Fibroblast of skin of abdomen (primary cell): Measurements from ENCODE around the gene NHSL2.

Experiments
- DNase-seq: peaks from one replicate; pipeline ENCODE4 v3.0.0-alpha.2; 2013

Gene NHSL2

DNA sequence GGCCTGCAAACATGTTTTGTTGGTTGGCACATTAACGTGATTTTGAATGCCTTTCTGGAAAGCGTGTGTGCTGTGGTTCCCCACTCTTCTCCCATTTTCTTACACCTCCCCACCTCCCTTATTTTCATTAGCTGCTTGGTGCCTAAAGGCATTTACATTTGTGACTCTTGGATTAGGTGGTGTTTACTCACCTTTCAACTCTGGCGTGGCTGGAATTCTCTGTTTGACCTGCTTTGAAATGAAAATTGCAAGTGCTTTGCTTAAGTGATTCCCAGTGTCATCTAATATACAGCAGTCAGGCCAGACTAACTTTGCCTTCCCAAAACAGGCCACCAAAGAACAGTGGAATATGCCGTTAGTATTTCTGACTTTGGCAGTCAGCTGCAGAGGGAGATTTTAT lies 80.5 kb downstream of the NHSL2 start:
- DNase-seq: no peak

DNA sequence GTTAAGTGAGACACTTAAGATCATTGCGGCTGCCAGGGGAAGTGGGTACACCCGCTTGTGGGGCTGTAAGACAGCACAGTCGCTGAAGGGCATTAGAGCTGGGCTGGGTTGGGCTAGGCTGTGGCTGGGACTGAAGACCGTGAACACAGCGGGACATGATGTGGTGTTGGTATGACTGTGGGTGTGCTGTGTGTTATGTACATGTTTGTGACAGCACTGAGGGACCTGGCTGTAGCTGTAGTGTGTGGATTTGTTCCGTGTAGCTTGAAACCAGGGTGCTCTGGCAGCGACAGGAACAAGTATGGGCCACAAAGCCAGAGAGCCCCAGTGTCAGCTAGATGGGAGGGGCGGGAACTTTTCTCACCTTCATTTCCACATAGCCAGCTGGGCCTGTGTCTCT lies 82.1 kb downstream of the NHSL2 start:
- DNase-seq: no peak

DNA sequence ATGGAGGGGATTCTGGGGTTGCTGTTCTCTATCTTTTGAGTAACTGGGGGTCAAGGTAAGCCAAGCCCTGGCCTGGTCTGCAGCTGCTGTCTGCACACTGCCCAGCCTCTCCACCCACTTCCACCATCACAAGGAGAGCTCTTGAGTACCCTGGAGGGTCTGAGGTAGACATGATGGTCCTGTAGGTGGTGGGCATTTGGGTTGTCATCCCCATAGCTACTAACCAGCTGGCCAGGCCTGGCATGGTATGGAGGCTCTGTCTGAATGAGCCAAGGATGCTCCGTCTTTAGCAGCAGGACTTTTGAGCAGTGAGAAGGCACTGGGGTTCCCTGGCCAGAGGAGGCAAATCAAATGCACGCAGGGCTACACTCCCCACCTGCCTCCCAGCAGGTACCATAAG lies 82.7 kb downstream of the NHSL2 start:
- DNase-seq: no peak

DNA sequence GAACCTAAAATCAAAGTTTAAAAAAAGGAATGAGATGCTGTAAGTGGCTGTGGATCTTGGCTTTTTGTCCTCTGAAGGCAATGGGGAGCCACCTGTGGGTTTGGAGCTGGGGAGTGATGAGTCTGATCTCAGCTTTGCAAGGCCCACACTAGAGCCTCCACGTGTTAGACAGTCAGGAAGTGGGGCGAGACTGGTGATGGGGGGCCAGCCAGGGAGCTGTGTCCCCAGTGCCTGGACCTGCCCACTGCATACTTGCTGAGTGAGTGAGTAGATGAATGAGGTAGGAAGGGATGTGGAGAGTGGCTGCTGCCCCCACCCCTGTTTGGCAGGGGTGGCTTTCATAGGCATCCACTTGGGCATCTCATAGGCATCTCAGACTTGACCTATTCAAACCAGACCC lies 84.0 kb downstream of the NHSL2 start:
- DNase-seq: peak; percentile 41

DNA sequence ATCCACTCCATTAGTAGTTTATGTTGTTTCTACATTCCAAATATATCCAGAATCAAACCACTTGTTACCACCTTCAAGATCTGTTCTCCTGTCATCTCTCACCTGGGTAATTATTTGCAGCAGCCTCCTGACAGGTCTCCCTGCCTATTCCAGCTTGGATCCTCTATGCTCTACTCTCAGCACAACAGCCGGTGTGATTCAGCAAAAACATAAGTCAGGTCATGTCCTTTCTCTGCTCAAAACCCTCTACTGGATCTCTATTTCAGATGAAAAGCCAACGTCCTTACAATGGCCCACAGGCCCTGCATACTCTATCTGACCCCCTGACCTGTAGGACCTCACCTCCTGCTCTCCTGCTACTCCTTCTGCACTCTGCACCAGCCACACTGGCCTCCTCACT lies 84.5 kb downstream of the NHSL2 start:
- no peak for DNase-seq

DNA sequence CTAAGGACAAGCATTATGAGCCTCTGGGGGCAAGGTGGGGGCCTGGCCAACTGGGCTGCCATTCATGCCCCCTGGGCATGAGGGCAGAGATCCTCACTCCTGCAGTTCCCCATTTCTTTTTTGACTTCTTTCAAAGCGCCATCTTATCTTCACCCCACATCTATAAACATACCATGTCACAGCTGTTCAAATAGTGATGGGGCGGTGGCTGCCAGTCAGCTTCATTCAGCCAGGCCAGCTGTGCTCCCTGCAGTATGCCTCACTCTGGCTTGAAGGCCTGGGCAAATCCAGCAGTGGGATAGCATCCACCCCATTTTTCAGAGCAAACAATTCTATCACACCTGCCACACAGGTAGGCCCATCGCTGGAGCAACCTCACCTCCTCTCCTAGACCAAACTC lies 85.5 kb downstream of the NHSL2 start:
- DNase-seq: no peak

DNA sequence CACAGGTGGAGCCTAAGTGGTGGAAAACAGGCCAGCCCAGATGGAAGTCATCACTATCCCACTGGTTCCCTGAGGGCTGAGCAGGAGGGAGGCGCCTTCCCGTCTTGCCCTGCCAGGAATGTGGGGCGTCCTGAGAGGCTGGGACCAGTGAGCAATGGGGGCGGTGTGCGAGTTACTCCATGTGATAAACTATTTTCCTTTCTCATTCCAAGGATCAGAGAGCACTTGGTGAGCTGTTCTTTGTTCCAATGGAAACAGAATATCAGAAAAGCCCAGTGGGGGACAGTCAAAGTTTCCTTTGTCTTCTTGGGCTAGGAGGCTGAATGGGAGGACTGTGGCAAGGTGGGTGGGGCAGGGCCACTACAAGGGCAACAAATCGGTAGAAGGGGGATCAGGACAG lies 86.2 kb downstream of the NHSL2 start:
- DNase-seq: peak; percentile 49

DNA sequence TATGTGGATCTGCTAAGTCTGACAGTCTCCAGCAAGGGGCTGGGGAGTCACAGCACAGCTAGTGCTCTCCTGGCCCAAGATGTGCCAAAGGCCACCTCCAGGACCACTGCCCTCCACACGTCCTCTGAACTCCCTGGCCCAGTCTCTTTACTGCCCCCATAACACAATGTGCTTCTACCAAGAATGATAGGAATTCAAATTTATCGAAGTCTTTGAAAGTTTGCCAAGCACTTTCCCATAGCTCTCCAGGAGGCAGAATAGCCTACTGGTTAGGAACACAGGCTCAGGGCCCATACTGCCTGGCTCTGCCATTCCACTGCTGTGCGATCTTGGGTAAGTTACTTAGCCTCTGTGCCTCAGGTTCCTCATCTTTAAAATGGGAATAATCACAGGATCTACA lies 86.7 kb downstream of the NHSL2 start:
- DNase-seq: peak; percentile 36

DNA sequence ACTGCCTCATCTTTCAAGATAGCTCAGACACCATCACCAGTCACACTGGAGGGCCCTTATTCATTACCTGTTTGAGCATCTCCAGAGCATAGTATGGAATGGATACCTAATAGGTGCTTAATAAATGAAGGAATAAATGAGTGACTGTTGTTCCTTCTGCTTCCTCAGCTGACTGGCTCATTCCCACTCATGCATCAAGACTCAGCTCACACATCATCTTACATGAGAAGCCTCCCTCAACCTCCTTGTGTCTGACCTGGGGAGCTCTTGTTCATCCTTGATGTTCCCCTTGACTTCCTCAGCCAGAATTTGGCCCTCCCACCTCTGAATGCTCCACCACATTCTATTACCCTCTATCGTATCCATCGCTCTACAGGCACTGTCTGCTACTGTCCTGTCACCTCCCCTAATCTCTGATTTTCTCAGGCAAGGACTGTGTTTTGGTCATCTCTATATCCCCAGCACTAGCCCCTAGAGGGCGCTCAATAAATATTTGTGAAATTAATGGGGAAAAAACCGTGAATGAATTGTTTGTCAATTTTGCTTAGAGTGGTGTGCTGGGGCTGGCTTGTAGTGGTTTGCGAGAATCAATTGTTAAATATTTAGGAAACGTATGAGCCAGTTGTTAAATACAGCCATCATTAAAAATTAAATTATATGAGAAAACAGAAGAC lies 88.3 kb downstream of the NHSL2 start:
- DNase-seq: no peak

DNA sequence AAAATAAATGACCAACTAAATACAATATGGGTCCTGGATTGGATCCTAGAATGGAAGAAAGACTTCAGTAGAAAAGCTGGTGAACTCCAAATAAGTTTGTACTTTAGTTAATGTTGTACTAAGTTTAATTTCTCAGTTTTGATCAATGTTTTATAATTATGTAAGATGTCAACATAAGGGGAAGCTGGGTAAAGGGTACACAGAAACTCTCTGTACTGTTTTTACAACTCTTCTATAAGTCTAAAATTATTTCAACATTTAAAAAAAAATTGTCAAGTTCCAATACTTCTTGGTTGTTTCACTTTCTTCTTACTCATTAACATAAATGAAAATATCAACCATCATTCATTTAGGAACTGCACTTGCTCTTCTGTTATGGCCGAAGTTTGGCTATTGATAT lies 88.9 kb downstream of the NHSL2 start:
- DNase-seq: no peak

DNA sequence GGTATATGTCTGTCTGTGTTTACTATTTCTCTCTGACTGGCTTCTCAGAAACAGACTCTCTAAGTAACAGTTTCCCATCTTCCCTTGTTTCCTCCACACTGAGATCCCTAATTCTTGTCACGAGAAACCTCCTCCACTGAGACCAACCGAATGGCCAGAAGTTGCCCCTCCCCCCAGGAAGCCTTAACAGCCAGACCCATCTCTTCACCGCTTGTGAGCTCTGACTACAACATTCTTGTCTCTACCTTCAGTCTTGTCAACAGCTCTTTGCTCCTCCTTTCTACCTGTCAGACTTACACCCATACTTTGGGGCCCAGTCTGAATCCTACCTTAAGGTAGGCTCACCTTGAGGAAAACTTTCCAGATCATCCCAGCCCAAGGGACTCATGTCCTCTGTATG lies 90.8 kb downstream of the NHSL2 start:
- DNase-seq: no peak

DNA sequence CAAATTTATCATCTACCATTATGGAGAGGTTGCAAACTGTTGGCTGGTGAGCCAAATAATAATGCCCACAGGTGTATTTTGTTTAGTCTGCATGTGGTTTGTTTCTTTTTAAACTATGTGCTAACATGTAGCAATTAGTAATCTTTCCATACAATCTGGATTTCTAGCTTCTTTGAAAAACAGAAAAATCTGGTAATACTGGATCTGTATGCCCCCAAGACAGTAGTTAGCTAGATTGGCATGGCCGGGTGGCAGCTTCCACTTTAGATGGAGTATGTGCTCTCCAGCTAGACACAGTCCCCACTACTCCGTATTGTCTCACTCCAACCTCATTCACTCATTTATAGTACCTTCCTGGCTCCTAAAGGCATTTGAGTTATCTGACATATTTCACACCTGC lies 91.3 kb downstream of the NHSL2 start:
- DNase-seq: no peak

DNA sequence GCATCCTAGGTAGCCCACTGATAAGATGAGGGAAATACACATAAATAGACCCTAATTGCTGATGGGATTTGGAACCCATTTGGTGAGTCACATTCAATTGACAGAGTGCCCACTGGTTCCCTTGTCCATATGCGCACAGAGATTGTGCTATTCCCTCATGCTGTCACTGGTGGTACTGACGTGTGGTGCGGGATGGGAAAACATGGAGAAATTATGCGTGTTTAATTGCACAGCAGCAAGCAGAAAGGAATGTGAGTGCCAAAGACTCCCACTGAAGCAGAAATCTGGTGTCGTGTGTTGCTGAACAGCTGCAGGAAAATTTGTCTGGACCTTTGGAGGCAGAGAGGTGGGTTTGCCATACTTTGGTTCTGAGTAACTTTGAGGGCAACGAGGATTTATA lies 92.2 kb downstream of the NHSL2 start:
- DNase-seq: peak; percentile 50

DNA sequence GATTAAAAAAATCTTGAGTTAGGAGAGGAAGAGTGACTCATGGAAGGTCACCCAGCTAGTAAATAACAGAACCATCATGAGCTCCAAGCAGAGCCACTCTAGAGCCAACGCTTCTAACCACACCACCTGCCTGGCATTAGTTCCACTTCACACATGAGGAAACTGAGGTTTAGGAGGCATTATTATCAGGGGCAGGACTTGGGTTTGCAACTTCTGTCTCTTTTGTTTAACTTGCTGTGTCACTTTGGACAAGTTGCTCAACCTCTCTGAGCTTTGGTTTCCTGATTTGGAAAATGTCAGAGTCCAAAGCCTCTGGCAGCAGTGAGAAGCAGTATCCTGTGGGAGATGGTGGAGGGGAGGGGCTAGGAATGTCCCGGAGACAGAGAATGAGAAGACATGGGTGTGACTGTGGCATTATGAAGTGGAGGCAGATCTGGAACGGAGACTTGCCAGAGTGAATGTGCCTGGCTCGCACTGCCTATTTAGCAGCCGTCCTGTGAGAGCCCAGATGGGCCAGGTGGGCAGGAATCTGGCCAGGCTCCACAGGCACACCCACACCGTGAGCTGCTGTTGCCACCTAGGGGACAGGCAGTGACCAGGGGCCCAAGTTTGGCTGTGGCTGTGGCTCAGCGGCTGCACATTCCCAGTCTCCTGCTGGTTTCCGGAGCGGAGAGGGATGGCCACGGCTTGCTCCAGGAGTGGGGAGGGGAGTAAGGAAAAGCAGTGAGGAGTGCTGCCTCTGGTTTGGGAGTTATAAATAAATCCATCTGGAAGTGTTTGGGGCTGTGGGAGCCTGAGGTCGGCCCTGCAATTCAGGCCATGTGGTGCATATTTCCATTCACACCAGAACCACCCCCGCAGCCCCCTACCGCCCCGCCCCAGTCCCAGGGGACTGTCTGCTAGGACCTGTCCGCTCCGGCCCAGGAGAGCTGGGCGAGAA lies 93.4 kb downstream of the NHSL2 start:
- peak; percentile 79 for DNase-seq

DNA sequence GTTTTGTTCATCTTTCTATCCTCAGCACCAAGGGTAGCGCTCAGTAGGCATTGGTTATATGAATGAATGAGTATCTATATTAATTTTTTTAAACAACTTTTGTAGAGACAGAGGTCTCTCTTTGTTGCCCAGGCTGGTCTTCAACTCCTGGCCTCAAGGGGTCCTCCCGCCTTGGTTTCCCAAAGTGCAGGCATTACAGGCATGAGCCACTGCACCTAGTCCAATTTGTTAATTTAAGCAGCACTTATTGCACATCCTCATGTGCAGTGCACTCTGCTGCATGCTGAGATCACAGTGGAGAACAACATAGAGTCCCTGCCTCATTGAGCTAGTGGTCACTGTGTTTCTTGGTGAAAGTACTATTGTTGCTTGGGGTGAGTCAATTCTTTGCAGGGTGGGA lies 94.4 kb downstream of the NHSL2 start:
- DNase-seq: no peak

DNA sequence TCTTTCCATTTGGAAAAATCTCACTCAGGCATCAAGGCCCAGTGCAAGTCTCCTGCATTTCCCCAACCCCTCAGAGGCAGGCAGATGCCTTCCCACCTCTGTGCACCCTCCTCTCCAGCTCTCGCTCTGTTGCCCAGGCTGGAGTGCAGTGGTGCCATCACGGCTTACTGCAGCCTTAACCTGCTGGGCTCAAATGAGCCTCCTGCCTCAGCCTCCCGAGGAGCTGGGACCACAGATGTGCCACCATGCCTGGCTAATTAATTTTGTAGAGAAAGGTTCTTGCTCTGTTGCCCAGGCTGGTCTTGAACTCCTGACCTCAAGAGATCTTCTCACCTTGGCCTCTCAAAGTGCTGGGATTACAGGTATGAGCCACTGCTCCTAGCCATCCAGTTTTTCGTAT lies 95.8 kb downstream of the NHSL2 start:
- no peak for DNase-seq

DNA sequence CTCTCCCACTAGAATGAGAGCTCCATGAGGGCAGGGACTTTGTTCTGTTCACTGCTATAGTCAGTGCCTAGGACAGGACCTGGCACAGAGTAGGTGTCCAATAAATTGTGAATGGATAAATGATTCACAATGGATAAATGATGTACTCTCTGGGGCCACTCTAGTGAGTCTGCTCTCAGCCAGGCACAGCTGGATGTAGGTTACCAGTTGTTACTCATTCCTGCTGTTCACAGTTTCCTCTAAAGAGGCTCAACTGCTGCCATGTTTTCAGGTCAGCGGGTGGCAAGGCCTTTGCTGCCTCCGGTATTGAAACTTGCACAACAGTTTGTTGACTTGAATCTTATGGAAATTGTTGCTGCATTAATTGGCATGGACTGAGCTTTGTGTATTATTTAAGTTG lies 99.1 kb downstream of the NHSL2 start:
- no peak for DNase-seq

DNA sequence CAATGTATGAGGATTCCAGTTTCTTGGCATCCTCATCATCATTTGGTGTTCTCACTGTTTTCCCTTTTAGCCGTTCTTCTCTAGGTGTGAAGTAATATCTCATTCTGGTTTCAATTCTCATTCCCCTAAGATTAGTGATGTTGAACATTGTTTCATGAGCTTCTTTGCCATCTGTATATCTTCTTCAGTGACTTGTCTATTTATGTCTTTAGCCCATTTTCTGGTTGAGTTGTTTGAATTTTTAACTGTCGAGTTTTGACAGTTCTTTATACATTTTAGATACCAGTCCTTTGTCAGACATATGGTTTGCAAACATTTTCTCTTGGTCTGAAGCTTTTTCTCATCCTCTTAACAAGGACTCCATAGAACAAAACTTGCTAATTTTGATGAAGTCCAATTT lies 101.1 kb downstream of the NHSL2 start:
- no peak for DNase-seq

DNA sequence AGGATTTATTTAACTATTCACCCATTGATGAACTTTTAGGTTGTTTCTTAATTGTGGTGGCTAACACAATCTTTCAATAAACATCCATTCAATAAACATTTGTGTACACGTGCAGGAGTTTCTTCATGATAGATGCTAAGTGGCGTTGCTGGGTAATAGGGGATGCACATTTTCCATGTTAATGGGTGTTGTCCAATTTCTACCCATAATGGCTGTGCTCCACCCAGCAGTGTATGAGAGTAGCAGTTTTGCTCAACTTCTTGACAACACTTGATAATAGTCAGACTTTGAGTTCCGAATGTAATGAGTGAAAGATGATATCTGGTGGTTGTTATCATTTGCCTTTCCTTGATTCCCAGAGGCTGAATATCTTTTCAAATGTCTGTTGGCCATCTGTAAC lies 104.7 kb downstream of the NHSL2 start:
- DNase-seq: no peak

DNA sequence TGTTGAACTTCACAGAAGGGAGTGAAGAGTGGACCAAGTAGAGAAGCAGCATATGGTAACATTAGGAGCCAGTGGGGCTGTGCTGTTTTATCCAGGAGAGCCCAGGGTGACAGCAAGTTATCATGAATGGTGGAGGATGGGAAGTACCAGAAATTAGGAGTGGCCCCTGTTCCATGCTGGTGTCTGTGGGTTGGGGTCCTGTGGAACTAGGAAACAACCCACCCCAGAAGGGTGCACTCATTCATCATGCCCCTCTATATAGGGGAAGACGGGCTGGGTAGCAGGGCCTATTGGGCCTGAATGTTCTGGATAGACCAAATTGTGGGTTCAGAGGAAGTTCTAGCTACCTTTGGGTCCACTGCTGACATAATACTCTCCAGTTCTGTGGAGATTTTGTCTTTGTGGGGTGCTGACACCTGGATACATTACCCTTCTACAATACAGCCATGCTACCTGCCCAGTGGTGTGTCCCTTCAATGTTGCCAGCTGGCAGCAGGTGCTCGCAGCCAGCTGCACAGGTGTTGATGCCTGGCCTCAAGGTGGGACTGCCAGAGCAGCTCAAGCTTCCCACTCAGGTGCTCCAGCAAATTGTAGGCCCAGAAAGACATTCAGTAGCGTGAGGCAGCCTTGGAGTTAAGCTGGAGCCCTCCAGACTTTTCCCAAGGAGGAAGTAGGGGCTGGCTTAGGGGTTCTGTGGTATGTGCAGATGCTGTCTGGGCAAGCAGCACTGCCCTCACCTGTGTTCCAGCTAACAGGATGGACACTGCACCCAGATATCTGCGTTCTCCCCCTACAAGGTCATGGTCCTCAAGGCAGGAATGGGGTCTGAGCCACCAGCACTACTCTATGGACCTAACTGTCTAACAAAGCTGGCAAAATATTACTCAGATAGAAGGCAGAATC lies 106.5 kb downstream of the NHSL2 start:
- DNase-seq: no peak

DNA sequence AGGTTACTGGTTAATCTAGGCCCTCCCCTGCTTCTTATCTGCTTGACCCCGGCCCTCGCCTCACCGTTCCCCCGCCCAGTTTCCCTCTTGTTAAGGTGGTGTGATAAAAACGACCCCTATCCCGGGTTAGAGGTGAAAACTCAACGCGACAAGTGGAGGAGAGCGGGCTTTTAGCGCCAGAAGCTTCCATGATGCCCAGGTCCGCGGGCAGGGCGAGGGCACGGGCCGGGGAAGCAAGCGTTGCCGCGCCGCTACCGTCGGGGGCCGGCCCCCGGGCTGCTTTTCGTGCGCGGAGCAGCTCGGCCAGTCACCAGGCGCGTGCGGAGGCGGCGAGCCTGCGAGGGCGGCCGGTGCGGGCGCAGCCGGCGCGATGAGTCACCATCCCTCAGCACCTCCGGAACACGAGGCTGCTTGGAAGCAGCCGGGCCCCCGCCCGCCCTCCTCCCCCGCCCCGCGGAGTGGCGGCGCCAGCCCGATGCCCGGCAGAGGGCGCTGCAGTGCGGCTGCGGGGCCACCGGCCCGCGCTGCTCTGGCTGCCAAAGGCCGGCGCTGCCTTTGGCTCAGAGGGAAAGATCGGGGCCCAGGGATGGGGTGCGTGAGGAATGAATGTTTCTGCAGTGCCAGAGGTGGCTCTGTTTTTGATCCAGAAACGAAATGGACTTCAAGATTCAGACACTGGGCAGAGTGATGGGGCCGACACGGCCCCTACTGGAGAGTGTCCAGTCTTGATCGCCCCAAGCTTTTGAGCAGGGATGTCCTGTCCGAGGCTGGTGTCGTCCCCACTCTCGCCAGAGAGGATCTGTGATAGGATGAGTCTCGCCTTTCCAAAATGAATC lies 107.8 kb downstream of the NHSL2 start:
- DNase-seq: peak; percentile 88

DNA sequence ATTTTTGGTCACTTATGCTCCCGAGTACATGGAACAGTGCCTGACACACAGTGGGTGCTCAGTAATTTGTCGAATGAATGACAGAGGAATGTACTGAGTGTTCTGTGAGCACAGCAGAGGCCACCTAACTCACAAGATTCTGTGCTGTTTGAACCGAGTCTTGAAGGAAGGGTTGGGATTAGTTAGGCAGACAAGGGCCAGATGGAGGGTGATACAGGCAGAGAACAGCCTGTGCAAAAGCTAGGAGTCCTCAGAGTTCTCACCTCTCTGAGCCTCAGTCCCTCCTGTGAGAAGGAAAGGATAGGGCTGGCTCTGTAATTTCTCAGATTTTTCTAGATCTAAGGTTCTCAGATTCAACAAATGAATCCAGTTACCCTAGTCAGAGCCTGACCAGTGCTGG lies 108.8 kb downstream of the NHSL2 start:
- no peak for DNase-seq
